ENCODE results near the gene HDAC4.

DNA sequence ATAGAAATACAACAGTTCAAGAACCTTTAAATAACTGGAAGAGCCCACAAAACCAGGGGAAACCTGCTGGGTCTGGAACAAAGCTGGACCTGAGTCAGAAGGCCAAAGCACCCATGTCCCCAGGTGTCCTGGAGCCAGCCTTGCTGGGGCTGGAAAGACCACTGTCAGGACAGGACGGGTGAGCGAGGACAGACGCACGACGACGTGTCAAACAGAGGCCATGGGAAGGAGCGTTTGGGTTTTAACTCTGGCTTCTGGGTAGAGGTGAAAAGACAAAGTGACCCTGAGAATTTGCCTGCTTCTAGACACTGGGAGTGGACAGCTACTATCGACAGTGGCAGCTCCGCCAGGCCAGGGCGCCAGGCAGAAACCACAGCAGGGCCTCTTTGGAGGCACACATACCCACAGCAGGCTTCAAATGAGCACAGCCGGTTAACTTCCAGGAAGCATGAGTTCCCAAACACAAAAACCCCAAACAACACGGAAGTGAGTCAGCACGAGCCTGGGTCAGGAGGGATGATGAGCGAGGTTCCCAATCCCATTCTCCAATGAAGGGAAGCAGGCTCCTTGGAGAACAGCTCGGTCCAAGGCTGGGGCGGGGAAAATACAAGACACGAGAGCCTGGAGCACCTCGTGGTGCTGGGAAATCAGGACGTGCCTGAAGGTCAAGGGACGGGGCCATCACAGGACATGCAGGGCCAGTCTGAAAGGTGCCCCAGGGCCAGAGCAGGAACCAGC lies 344.9 kb downstream of the HDAC4 start:
- TF ChIP-seq, protein P1, sequence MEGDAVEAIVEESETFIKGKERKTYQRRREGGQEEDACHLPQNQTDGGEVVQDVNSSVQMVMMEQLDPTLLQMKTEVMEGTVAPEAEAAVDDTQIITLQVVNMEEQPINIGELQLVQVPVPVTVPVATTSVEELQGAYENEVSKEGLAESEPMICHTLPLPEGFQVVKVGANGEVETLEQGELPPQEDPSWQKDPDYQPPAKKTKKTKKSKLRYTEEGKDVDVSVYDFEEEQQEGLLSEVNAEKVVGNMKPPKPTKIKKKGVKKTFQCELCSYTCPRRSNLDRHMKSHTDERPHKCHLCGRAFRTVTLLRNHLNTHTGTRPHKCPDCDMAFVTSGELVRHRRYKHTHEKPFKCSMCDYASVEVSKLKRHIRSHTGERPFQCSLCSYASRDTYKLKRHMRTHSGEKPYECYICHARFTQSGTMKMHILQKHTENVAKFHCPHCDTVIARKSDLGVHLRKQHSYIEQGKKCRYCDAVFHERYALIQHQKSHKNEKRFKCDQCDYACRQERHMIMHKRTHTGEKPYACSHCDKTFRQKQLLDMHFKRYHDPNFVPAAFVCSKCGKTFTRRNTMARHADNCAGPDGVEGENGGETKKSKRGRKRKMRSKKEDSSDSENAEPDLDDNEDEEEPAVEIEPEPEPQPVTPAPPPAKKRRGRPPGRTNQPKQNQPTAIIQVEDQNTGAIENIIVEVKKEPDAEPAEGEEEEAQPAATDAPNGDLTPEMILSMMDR (IDR thresholded peaks at IDR 0.05; ENCODE audit: control extremely low read depth in 1 of 3, insufficient read depth in 1 of 3, low read depth in 1 of 3, low read length in 3 of 3), result no peak
- TF ChIP-seq, protein P2, sequence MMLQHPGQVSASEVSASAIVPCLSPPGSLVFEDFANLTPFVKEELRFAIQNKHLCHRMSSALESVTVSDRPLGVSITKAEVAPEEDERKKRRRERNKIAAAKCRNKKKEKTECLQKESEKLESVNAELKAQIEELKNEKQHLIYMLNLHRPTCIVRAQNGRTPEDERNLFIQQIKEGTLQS (IDR thresholded peaks at IDR 0.05; ENCODE audit: insufficient read depth, low read depth, low read length), result no peak
- no peak for TF ChIP-seq BCL11A (IDR thresholded peaks at IDR 0.05; ENCODE audit: low read depth in 2 of 2, low read length in 2 of 2)
- TF ChIP-seq BRCA1 (IDR thresholded peaks at IDR 0.05; ENCODE audit: low read depth, low read length), result no peak
- no peak for TF ChIP-seq EP300 (IDR thresholded peaks at IDR 0.05; ENCODE audit: borderline replicate concordance in 1 of 2, low read depth in 2 of 2, low read length in 2 of 2)

Data from H1 (cell line).